Activated CD4-positive, alpha-beta memory T cell treated with anti-CD3 and anti-CD28 coated beads for 36 hours (primary cell): Measurements from ENCODE around the gene FANCE. TPM values are rescaled to one million over a fixed set of nuclear protein-coding genes. Genes with fewer than 3 reads are reported as not detected.
A peak's percentile ranks its signal among the peaks of the same experiment; 100 is the strongest.

ENCODE experiments used
- CTCF ChIA-PET: fragments of 350-600 bp; sonication (Branson Sonifier 250); formaldehyde crosslinking; loops from one replicate; lab custom pipeline; 2021; ENCODE audit warnings: antibody characterized with exemption, inconsistent platforms; lab: Charles Lee
- POLR2A ChIA-PET: fragments of 350-600 bp; sonication (Branson Sonifier 250); formaldehyde crosslinking; loops from one replicate; lab custom pipeline; 2021; ENCODE audit warnings: antibody characterized with exemption; lab: Charles Lee
- DNase-seq: peaks from one replicate; pipeline ENCODE4 v3.0.0-alpha.2; 2020
- H3K27ac Mint-ChIP-seq: one replicate; pipeline ENCODE4 v1.8.0; 2021; ENCODE audit warnings: mixed read lengths
- H3K27me3 Mint-ChIP-seq: one replicate; pipeline ENCODE4 v1.8.0; 2021; ENCODE audit warnings: mixed read lengths
- H3K36me3 Mint-ChIP-seq: one replicate; pipeline ENCODE4 v1.8.0; 2021; ENCODE audit warnings: mixed read lengths
- H3K4me1 Mint-ChIP-seq: one replicate; pipeline ENCODE4 v1.8.0; 2021; ENCODE audit warnings: low read depth, mixed read lengths
- H3K4me3 Mint-ChIP-seq: one replicate; pipeline ENCODE4 v1.8.0; 2021; ENCODE audit warnings: mild to moderate bottlenecking, mixed read lengths
- H3K9me3 Mint-ChIP-seq: one replicate; pipeline ENCODE4 v1.8.0; 2021; ENCODE audit warnings: mixed read lengths
- intact Hi-C: fragments of 100-400 bp; cut with micrococcal nuclease; formaldehyde crosslinking; loops from one replicate; pipeline ENCODE4 v1.15.1; 2023
- total RNA-seq, 2 experiments: library from RNA; stranded (reverse); gene quantifications; one replicate each; pipeline ENCODE4 v1.2.3, GENCODE V29; 2021

The FANCE gene, protein sequence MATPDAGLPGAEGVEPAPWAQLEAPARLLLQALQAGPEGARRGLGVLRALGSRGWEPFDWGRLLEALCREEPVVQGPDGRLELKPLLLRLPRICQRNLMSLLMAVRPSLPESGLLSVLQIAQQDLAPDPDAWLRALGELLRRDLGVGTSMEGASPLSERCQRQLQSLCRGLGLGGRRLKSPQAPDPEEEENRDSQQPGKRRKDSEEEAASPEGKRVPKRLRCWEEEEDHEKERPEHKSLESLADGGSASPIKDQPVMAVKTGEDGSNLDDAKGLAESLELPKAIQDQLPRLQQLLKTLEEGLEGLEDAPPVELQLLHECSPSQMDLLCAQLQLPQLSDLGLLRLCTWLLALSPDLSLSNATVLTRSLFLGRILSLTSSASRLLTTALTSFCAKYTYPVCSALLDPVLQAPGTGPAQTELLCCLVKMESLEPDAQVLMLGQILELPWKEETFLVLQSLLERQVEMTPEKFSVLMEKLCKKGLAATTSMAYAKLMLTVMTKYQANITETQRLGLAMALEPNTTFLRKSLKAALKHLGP
- total RNA-seq, result 10 to 100 TPM; 18.9 to 19.2 TPM

DNA sequence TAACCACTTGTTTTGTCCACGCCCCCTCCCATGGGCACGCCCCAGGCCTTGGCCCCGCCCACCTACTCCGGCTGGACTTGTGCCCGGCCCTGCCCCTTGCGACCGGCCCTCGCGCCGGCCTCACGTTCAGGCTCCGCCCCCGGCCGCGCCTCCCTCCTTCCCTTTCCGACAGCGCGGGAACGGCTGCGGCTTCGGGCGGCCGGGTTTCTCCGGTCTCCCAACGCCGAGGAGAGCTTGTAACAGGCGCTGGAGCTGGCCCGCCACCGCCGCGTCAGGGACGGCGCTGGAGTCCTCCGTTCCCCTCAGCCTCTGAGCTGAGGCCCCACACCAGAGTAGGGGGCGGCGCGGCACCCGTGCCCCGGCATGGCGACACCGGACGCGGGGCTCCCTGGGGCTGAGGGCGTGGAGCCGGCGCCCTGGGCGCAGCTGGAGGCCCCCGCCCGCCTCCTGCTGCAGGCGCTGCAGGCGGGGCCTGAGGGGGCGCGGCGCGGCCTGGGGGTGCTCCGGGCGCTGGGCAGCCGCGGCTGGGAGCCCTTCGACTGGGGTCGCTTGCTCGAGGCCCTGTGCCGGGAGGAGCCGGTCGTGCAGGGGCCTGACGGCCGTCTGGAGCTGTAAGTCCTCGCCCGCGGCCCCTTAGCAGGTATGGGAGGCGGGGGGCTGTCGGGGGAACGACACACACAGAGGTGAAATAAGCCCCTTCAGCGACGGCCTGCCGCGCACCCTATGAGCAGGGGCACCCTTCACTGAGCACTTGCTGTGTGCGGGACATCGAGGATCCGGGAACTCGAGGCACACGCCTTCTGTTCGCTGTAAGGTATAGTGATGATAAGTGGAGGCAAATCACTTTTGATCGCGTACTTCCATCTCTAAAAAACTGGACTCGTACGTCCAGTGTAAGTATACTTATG, at the start of gene FANCE:
TSS of gene FANCE (plus strand) at position 156 of the 908 bp plus-strand sequence. CDS start at position 364, 208 bp downstream.
- Mint-ChIP-seq H3K27me3 (no peaks in the 10 kb centered on the region), H3K4me3 (peak within 1 kb of the TSS; percentile 80), H3K27ac (peak within 1 kb of the TSS; percentile 28), H3K4me1 (peaks cover 32% of the 10 kb centered on the region), H3K9me3 (no peaks in the 10 kb centered on the region), H3K36me3 (peaks cover 15% of the 10 kb centered on the region)
- DNase-seq, result peak; percentile 97
- intact Hi-C loops, result loop anchor here (1.0 kb wide), 1 partner anchor 16 kb away; the partner anchor contains the start of gene RPL10A
- CTCF ChIA-PET, result interaction anchor here (1.1 to 8.8 kb wide), 6 partner anchors 15 to 156 kb away, joined by 3 to 219 read pairs (median 62); partner anchors contain the start of genes DEF6, PPARD and RPL10A
- POLR2A ChIA-PET, result interaction anchor here (0.8 to 2.2 kb wide), 6 partner anchors 15 to 154 kb away, joined by 3 to 8 read pairs (median 4); partner anchors contain the start of gene PPARD

DNA sequence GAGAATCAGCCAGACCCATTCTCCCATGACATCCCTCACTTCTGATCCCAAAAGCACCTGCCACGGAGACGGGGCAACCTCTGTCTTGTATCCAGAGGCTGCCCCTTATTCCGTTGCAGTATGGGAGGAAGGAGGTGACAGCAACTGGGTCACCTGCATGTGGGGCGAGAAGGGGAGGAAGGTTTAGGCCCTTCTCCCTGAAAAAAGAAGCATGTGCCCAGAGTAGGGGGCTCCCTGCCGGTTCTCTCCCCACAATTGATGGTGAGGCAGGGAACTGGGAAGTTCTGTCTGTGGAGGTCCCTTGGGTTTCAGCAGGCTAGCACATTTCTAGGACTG, 49.3 kb upstream of the FANCE start:
- intact Hi-C loops, result no loop called here
- Mint-ChIP-seq H3K27me3 (no peaks in the 10 kb centered on the region), H3K4me3 (no peak overlapping the region), H3K27ac (no peak overlapping the region), H3K4me1 (peaks cover 4% of the 10 kb centered on the region), H3K36me3 (no peaks in the 10 kb centered on the region), H3K9me3 (no peaks in the 10 kb centered on the region)
- no peak for DNase-seq
- ChIA-PET CTCF (no interaction called here), POLR2A (no interaction called here)

DNA sequence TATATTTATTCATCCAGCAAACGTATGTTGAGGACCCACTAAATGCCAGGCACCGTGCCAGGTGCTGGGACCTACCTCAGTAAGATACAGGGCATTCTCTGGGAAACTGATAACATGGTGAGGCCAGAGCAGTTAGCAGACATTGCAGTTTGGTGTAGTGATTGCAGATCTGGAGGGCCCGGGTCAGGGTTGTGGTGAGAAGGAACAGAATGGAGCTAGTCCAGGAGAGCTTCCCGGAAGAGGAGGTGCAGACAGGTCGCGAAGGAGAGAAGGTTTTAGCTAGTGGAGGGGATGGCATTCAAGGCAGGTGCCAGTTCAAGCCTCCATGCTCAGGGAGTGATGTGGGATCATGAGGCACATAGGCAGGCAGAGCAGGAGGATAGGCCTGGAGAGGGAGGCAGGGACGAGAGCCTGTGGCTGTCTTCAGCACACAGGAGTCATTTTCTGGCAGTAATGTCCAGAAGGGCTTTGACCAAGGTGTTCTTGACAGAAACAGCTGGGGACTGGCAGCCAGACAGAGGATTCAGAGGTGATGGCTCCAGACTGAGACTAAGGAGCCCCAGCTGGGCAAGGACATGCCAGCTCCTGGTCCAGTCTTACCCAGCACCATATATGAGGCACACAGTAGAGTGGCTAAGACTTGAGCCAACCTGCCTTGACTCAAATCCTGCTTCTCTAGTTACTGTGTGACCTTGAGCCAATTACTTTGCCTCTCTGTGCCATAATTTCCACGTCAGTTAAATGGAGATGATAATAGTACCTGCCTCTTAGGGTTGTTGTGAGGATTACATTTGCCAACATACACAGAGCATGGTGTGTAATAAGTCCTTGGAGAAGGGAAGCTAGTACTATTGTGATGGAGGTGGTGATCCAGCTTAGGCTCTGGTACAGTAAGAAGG, 48.3 kb upstream of the FANCE start:
- no peak overlapping the region for H3K27ac Mint-ChIP-seq
- H3K4me3 Mint-ChIP-seq, result no peak overlapping the region
- CTCF ChIA-PET, result no interaction called here

DNA sequence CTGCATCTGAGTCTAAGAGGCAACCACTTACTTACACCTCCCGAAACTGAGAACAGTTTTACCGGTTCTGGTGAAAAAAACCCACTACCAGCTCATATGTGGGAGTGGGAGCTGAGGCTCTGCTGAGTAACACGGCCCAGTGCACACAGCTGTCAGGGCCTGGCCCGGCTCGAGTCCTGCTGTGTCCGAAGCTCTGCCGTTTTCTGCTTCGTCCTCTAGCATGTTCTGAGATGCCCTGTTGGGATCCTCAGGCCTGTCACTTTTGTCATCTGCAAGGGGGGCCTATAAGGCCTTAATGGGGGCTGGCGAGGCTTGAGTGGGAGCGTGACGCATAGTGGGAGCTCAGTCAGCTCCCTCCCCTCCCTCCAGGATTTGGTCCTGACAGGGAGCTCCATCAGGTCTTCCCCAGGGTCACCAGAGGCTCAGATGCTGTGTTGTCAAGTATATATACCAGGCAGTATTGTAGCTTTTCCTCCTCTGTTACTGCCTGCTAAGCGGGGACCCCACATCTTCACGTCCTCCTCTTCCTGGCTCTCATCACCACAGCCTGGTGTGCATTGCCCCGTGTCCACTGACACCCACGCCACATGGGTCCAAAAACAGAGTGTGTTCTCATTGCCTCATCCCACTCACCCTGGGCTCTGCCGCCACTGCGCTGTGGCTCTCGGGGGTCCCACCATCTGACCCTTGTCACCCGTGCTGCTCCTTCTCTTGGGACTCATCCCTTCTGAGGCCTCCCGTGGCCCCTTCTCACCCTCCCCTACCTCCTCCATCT, 45.2 kb upstream of the FANCE start:
- CTCF ChIA-PET, result interaction anchor here (1.1 to 1.2 kb wide), 2 partner anchors 42 to 113 kb away, joined by 3 to 4 read pairs; no protein-coding TSS in a partner anchor
- Mint-ChIP-seq H3K4me1 (peaks cover 13% of the 10 kb centered on the region), H3K27ac (no peak overlapping the region), H3K36me3 (peaks cover 6% of the 10 kb centered on the region), H3K27me3 (no peaks in the 10 kb centered on the region), H3K9me3 (no peaks in the 10 kb centered on the region), H3K4me3 (no peak overlapping the region)
- intact Hi-C loops, result no loop called here
- DNase-seq, result no peak
- POLR2A ChIA-PET, result no interaction called here

More for the DNA sequence above, 48.3 kb upstream of the FANCE start:
- Mint-ChIP-seq H3K9me3 (no peaks in the 10 kb centered on the region), H3K27me3 (no peaks in the 10 kb centered on the region), H3K36me3 (no peaks in the 10 kb centered on the region), H3K4me1 (peaks cover 4% of the 10 kb centered on the region)
- POLR2A ChIA-PET, result no interaction called here
- intact Hi-C loops, result no loop called here
- no peak for DNase-seq

DNA sequence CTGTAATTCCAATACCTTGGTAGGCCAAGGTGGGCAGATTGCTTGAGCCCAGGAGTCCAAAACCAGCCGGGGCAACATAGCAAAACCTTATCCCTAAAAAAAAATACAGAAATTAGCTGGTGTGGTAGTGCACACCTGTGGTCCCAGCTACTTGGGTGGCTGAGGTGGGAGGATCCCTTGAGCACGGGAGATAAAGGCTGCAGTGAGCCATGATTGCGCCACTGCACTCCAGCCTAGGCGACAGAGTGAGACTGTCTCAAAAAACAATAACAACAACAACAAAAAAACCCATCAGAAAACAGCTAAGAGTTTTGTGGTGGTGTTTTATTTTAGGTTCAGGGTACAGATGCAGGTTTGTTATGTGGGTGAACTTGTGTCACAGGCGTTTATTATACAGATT, 42.9 kb upstream of the FANCE start:
- H3K27me3 Mint-ChIP-seq, result no peaks in the 10 kb centered on the region
- H3K36me3 Mint-ChIP-seq, result peaks cover 14% of the 10 kb centered on the region
- intact Hi-C loops, result no loop called here
- no peak overlapping the region for H3K27ac Mint-ChIP-seq
- ChIA-PET CTCF (interaction anchor here (1.6 kb wide), 1 partner anchor 9 kb away, joined by 3 read pairs; no protein-coding TSS in a partner anchor), POLR2A (no interaction called here)
- H3K4me1 Mint-ChIP-seq, result peaks cover 10% of the 10 kb centered on the region
- no peaks in the 10 kb centered on the region for H3K9me3 Mint-ChIP-seq
- DNase-seq, result no peak
- H3K4me3 Mint-ChIP-seq, result no peak overlapping the region

DNA sequence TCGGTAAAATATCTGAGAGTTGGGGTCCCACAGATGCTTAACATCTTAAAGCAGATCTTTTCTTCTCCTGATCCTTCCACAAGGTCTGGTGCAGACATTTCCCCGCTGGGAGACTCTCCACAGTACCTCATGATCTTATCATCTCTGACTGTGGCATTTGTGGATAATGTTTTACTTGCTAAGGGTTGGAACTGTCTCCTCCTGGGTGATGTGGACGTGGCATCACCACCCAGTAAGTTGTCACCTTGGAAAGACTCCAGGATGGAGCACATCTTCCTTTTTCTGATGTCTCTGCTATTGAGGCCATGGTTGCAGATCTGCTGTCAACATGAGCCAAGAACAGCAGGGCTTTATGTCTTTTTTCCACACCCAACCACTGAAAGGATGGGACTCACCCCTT, 42.0 kb upstream of the FANCE start:
- Mint-ChIP-seq H3K4me1 (peaks cover 18% of the 10 kb centered on the region), H3K27me3 (no peaks in the 10 kb centered on the region), H3K27ac (peak overlapping the region; percentile 13), H3K9me3 (no peaks in the 10 kb centered on the region), H3K4me3 (no peak overlapping the region), H3K36me3 (peaks cover 15% of the 10 kb centered on the region)
- intact Hi-C loops, result no loop called here
- ChIA-PET POLR2A (no interaction called here), CTCF (no interaction called here)
- no peak for DNase-seq

DNA sequence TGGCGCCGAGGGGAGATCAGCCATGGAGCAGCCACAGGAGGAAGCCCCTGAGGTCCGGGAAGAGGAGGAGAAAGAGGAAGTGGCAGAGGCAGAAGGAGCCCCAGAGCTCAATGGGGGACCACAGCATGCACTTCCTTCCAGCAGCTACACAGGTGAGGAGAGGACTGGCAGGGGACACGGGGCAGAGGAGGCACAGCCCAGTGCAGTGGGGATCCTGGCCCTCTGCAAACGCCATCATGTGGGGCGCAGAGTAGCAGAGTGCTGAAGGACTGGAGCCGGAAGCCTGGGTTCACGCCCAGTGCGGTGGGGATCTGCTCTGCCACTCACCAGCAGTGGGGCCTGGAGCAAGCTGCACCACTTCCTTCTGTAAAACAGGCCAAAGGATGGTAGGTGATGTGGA, 41.1 kb upstream of the FANCE start:
- CTCF ChIA-PET, result no interaction called here

DNA sequence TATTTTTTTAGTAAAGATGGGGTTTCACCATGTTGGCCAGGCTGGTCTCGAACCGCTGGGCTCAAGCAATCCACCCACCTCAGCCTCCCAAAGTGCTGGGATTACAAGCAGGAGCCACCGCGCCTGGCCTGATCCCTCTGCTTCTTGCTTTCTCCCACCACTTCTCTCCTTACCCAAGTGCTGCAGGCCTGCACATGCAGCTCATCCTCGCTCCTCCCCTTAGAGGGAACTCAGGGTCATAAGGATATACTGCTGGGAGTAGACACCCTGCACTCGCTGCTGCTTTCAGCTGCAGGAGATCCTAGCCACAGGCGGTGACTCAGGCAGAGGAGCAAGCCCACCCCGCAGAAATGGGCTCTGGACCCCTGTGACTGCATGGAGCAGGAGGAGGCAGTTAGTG, 40.0 kb upstream of the FANCE start:
- CTCF ChIA-PET, result interaction anchor here (0.8 kb wide), 1 partner anchor 37 kb away, joined by 3 read pairs; no protein-coding TSS in a partner anchor
- H3K27ac Mint-ChIP-seq, result peak overlapping the region; percentile 44
- POLR2A ChIA-PET, result no interaction called here
- H3K36me3 Mint-ChIP-seq, result peaks cover 20% of the 10 kb centered on the region
- no peak overlapping the region for H3K4me3 Mint-ChIP-seq
- peaks cover 24% of the 10 kb centered on the region for H3K4me1 Mint-ChIP-seq
- DNase-seq, result no peak
- intact Hi-C loops, result no loop called here
- no peaks in the 10 kb centered on the region for H3K27me3 Mint-ChIP-seq
- no peaks in the 10 kb centered on the region for H3K9me3 Mint-ChIP-seq

More for the DNA sequence above, 41.1 kb upstream of the FANCE start:
- Mint-ChIP-seq H3K4me1 (peaks cover 24% of the 10 kb centered on the region), H3K4me3 (no peak overlapping the region), H3K9me3 (no peaks in the 10 kb centered on the region), H3K27ac (peak overlapping the region; percentile 29), H3K27me3 (no peaks in the 10 kb centered on the region), H3K36me3 (peaks cover 20% of the 10 kb centered on the region)
- intact Hi-C loops, result no loop called here
- POLR2A ChIA-PET, result no interaction called here
- DNase-seq, result peak; percentile 21

DNA sequence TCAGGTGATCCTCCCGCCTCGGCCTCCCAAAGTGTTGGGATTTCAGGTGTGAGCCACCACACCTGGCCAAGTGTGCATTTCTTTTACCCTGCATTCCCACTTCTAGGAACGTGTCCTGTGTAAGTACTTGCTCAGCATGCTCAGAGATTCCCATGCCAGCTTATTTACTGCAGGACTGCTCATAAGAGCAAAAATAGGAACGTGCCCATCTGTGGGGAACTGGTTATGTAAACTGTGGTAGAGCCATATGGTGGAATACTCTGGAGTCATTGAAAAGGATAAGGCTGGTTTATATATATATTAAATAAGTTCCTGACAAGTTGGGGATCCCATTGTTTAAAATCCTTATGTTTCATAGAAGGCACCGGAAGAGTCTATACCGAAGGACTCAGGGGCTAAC, 38.2 kb upstream of the FANCE start:
- Mint-ChIP-seq H3K27ac (no peak overlapping the region), H3K36me3 (peaks cover 23% of the 10 kb centered on the region), H3K4me1 (peaks cover 37% of the 10 kb centered on the region), H3K27me3 (no peaks in the 10 kb centered on the region), H3K9me3 (no peaks in the 10 kb centered on the region), H3K4me3 (no peak overlapping the region)
- POLR2A ChIA-PET, result no interaction called here
- DNase-seq, result no peak
- CTCF ChIA-PET, result no interaction called here
- intact Hi-C loops, result loop anchor here (2.0 kb wide), 2 partner anchors 19 to 71 kb away; partner anchors contain the start of gene PPARD

DNA sequence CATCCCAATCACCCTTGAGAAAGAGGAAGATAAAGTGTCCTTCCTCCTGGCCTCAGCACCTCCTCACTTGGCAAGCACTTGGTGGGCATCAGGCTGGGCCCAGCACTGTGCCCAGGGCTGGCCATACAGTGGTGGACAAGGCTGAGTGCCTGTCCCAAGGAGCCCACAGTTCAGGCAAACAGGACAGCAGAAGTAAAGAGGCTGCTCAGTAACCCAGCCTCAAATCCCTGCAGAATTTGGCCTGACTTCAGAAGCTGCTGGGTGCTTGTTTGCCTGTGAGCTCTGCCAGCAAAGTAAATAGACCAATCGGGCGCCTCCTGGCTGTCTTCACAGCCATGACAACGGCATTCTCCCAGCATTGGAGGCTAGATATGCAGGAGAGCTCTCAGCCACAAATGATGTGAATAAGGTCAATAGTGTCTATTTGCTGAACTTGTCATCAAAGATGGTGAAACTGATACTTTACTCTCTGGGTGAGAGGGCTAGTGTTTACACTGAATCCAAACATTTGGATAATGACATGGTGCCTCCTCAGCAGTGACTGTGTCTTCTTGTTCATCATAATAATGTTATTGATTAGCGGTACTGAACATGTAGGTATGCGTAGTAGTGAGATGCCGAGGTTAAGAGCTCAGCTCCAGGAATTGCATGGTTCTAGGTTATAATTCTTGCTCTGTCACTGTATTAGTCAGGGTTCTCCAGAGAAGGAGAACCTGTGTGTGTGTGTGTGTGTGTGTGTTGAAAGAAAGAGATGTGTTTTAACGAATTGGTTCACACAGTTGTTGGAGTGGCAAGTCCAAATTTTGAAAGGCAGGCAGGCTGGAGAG, 36.9 kb upstream of the FANCE start:
- H3K36me3 Mint-ChIP-seq, result peaks cover 24% of the 10 kb centered on the region
- peaks cover 39% of the 10 kb centered on the region for H3K4me1 Mint-ChIP-seq
- CTCF ChIA-PET, result interaction anchor here (0.6 to 2.8 kb wide), 8 partner anchors 24 to 118 kb away, joined by 3 to 11 read pairs (median 4); partner anchors contain the start of genes DEF6, FANCE and PPARD
- intact Hi-C loops, result loop anchor here (2.0 kb wide), 2 partner anchors 20 to 72 kb away; partner anchors contain the start of gene PPARD
- peak overlapping the region; percentile 59 for H3K27ac Mint-ChIP-seq
- peak; percentile 53 for DNase-seq
- no peaks in the 10 kb centered on the region for H3K27me3 Mint-ChIP-seq
- POLR2A ChIA-PET, result no interaction called here
- no peak overlapping the region for H3K4me3 Mint-ChIP-seq
- no peaks in the 10 kb centered on the region for H3K9me3 Mint-ChIP-seq
